Measurements from ENCODE around the gene SYS1.
A peak's percentile ranks its signal among the peaks of the same experiment; 100 is the strongest.

SYS1 gene

GRCh38 chr20:45362804-45363610, at the start of gene SYS1:
Gene SYS1, plus strand, starts transcription at chr20:45363156. Its CDS starts 376 bp downstream, at chr20:45363532.
- peak; percentile 90 to 98 for DNase-seq

DNA sequence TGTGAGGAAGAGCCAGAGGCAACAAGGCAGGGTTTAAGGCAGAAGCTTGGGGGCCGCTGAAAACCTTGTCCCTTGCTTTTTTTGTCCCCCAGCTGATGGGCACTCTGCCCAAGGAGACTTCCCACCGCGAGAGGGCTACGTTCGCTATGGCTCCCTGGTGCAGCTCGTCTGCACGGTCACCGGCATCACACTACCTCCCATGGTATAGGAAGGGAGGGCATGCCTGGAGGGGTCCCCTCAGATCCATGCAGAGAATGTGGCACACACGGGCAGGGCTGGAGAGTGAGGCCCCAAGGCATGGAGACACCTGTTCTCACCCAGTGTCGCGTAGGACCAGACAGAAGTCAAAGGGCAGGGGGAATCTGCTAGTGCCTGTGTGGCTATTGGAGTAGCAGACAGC, 49.0 kb upstream of the SYS1 start:
- DNase-seq = no peak

DNA sequence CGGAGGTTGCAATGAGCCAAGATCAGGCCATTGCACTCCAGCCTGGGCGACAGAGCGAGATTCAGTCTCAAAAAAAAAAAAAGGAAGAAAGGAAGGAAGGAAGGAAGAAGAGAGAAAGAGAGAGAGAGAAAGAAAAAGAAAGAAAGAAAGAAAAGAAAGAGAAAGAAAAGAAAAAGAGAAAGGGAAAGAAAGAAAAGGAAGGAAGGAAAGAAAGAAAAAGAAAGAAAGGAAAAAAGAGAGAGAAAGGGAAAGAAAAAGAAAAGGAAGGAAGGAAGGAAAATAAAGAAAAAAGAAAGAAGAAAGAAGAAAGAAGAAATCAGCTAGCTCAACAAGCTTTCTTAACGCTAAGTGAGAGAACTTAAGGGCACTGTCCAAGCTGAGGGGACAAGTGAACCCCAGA, 47.3 kb upstream of the SYS1 start:
- no peak for DNase-seq

- no peak for DNase-seq
These were observed 46.5 kb upstream of the SYS1 start for GRCh38 chr20:45316150-45317080.

DNA sequence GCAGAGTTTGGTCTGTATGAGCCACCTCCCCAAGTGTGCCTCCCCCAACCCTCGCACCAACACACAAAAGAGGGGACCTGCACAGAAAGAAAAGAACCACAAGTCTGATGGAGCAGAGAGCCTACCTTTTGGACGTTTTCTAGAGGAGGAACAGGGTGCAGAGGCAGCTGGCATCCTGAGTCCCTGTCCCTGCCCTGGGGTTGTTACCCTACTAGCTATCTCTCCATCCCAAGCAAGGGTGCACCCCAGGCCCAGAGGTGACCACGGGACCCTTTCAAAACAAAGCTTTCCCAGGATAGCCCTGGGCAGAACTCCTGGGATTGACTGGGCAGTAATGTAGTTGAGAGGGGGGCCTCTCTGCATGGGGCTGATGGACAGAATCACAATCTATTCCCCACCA, 45.1 kb upstream of the SYS1 start:
- no peak for DNase-seq

GRCh38 chr20:45318386-45318939, 44.5 kb upstream of the SYS1 start:
- DNase-seq = no peak

DNA sequence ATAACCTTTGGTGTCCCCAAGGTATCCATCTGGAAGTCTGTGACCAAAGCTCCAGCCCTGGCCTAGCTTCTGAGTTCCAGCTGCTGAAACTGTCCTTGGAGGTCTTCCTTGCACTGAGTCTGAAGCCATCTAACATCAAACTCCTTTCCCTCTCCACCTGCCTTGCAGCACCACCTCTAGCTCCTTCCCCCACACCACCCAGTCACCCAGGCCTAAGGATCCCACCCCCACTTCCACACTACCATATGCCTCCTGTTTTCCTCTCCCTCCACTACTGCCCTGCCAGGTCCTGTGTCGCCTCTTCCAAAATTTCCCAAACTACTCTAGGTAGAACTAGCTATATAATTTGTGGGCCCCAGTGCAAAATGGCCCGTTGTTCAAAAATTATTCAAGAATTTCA, 44.0 kb upstream of the SYS1 start:
- no peak for DNase-seq

- no peak for DNase-seq
These were observed 41.9 kb upstream of the SYS1 start for GRCh38 chr20:45320948-45321595.

GRCh38 chr20:45322952-45323383, 40.0 kb upstream of the SYS1 start:
- peak in 1 of 2 experiments; percentile 29 for DNase-seq

- DNase-seq = no peak
These were observed 39.2 kb upstream of the SYS1 start for GRCh38 chr20:45323731-45324130.

- DNase-seq = no peak
These were observed 37.6 kb upstream of the SYS1 start for GRCh38 chr20:45325371-45325770.

DNA sequence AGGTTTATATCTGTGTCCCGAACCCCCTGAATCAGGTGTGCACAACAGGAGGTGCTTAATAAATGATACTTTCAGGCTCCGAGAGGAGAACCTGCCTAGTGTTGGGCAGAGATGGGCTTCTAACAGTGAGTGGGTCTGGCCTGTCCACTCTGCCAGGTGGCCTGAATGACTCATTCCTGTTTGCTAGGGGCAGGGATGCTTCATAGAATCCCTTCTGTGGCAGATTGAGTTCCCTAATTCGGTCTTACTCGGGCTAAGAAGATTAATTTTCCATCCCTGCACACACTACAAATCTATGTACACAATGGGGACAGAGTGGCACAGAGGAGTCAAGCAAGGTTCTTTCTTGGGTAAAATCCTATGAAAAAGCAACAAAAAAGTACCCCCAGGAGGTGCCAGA, 34.5 kb upstream of the SYS1 start:
- no peak for DNase-seq

- DNase-seq = no peak
These were observed 33.2 kb upstream of the SYS1 start for GRCh38 chr20:45329497-45330319.

DNA sequence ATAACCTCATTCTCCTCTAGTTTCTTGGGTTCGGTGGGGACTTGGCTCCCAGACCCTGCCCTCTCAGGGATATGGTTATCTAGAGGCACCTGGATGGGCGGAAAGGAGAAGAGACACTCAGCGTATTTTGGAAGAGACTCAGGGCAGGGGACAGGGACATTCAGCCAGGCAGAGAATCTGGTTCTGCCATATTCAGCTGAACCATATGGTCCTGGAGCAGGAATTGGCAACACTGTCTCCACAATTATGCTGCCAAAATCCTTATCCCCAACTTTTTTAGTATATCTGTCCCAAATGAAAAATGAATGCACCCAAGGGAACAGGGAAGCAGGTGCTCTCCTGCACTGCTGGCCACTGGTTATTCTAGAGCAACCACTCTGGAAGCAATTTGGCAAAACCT, 32.5 kb upstream of the SYS1 start:
- DNase-seq = no peak

DNA sequence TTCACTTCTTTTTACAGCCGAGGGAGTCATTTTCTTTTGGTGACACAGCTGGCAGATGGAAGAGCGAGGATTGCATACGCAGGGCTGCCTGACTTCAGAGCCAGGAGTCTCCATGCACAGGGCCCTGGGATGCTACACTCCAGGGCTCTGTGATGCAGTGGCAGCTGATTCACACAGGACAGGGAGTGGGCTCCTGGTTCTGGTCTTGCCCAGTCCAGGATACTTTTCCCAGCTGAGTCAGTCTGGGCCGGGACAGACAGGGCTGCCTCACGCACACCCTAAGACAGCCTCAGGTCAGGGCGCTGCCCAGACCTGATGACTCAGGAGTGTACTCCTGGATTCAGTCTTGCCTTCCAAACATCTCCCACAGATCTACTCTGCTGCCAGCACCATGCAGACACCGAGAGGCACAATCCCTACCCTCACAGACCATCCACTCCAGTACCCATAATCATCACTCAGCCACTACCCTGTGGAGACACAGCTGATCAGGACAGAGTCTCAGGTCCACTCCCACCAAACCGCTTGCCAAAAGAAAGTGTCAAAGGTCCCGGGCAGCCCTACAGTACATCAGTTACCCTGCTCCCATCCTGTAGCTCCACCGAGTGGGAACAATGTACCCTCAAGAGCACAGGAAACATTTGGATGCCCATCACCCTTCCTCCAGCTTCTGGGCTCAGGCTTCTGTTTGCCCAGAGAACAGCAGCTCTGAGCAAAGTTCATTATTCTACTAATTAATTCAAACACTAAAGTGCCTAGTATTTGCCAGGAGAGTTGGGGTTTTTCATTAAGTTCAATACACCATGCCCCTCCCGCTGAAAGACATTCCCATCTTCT, 26.2 kb upstream of the SYS1 start:
- peak in 1 of 2 experiments; percentile 64 for DNase-seq

DNA sequence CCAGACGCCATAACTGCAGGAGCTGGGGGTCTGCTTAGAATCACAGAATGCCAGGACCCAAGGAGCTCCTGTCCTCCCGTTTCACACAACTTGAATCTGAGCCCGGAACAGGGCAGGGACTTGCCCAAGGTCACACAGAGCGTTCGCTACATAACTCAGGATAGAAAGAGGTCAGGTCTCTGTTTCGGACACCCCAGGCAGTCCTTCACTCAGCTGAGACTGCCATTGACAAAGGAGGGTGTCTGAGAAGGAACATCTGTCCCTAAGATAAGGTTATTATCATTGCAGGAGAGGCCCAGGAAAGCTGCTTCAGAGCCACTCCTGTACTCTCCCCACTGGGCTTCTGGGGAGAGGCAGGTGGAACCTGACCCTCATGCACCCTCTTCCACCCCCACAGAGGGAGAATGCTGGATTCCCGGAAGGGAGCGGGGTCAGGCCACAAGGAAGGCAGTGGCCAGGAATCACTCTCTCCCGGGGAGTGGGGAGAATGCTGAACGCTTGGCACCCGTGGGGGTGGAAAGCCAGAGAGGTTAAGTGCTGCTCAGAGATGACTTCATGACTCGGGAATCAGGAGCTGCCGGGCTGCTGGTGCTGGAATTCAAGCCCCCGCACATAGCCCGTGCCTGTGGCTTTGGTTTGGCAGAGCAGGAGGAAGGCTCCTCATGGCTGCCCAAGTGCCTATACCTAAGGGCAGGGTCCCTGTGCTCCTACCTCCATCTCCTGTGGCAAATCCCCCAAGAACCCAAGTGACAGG, 25.4 kb upstream of the SYS1 start:
- peak in 1 of 2 experiments; percentile 64 for DNase-seq

DNA sequence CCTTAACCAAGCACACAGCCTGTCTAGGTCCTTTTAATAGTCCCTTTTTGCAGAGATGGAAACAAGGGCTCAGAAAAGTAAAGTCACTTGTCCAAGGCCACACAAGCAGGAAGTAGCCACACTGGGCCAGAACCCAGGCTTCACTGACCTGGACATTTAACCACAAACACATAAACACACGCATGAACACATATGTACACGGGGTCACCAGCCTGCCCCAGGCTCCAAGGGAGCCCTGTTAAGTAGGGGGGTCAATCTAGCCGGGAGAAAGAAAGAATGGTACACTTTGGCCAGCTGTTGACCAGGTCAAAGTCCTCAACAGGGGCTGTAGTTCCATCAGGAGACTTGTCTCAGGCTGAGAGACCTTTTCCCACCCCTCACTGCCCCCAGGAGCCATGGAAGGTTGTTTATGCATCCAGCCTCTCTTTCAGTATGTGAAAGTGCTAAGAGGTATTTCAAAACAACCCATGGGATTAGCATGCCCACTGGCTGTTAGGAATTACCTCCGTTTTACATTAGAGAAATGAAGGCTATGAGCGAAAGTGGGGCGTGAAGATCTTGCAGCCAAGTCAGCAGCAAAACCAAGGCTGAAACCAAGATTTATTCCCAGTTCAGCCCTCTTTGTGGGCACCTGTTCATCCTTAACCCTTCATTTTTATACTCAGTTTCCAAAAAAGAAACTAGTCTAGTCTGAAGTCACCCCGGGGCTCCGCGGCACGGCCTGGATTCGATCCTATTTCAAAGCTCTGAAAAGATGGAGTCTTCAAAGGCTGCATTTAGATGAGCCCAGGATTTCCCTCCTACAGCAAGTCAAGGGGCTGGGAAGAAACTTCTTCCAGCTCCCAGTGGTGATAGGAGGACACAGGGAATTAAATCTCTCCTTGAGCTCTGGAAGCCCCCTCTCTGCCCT, 24.6 kb upstream of the SYS1 start:
- no peak for DNase-seq

DNA sequence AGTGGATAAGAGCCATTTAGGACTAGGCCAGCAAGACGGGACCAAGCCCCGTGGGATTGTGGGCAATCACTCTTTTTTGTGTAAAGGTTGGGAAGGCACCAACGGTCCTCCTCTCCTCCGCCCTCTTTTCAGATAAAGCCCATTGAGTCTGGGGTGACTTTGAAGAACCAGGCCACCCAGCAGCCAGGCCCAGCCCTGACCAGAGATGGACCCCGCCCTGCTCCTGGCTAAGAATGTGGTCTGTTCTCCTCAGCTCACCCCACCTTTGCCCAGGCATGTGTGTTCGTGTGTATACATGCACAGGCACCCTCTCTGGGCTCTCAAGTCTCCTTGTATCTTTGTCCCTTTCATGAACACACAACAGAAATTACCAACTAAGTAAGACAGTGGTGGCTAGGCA, 23.9 kb upstream of the SYS1 start:
- DNase-seq = no peak

DNA sequence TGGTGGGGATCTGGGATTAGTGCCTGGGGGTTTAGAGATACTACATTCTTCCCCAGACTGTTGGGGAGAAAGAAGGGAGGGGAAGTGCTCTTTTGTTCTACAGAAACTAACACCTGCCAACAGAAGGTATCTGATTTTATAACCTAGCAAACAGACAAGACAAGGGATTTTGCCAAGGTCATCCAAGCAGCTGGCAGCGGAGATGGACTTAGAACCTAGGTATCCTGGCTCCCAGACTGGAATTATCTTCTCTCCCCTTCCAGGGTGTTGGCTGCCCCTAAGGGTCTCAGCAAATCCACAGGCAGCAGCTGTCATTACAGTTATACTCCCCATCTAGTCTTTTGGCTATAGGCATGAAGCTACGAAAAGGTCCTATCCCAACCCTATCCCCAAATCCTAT, 23.2 kb upstream of the SYS1 start:
- no peak for DNase-seq

Data from SW 1271 (cell line).